Measurements from ENCODE around the gene PDE1C.
"Not testable (repeated sequence)": the region's sequence is repeated elsewhere in the genome, so short reads cannot be mapped to it uniquely, and the experiment has no call there.

The PDE1C gene

GRCh38 chr7:32042900-32043299, 27.3 kb downstream of the PDE1C start:
- no peak for DNase-seq

GRCh38 chr7:32039000-32039756, 31.0 kb downstream of the PDE1C start:
- no peak for DNase-seq

GRCh38 chr7:32037650-32038198, 32.5 kb downstream of the PDE1C start:
- no peak for DNase-seq

- no peak for DNase-seq
Observed at GRCh38 chr7:32036557-32036956, 33.6 kb downstream of the PDE1C start.

GRCh38 chr7:32034052-32034451, 36.2 kb downstream of the PDE1C start:
- no peak for DNase-seq

- no peak for DNase-seq
Observed at GRCh38 chr7:32033006-32033405, 37.2 kb downstream of the PDE1C start.

- DNase-seq = no peak
Observed at GRCh38 chr7:32032211-32032610, 38.0 kb downstream of the PDE1C start.

GRCh38 chr7:32030904-32031692, 39.1 kb downstream of the PDE1C start:
- no peak for DNase-seq

GRCh38 chr7:32026083-32026425, 44.2 kb downstream of the PDE1C start:
- DNase-seq = no peak

- no peak for DNase-seq
Observed at GRCh38 chr7:32025381-32026082, 44.7 kb downstream of the PDE1C start.

- DNase-seq = no peak
Observed at GRCh38 chr7:32023376-32023775, 46.8 kb downstream of the PDE1C start.

GRCh38 chr7:32022966-32023365, 47.2 kb downstream of the PDE1C start:
- no peak for DNase-seq

- DNase-seq = no peak
Observed at GRCh38 chr7:32020551-32021159, 49.6 kb downstream of the PDE1C start.

GRCh38 chr7:32018845-32019578, 51.2 kb downstream of the PDE1C start:
- DNase-seq = no peak

- DNase-seq = no peak
Observed at GRCh38 chr7:32015133-32015532, 55.1 kb downstream of the PDE1C start.

GRCh38 chr7:32013471-32013870, 56.7 kb downstream of the PDE1C start:
- DNase-seq = not testable (repeated sequence)

- no peak for DNase-seq
Observed at GRCh38 chr7:32005577-32005976, 64.6 kb downstream of the PDE1C start.

GRCh38 chr7:32001948-32002347, 68.3 kb downstream of the PDE1C start:
- DNase-seq = no peak

GRCh38 chr7:31997423-31997822, 72.8 kb downstream of the PDE1C start:
- no peak for DNase-seq

GRCh38 chr7:31995134-31995533, 75.1 kb downstream of the PDE1C start:
- DNase-seq = no peak

- no peak for DNase-seq
Observed at GRCh38 chr7:31991846-31992245, 78.4 kb downstream of the PDE1C start.

GRCh38 chr7:31991406-31991805, 78.8 kb downstream of the PDE1C start:
- no peak for DNase-seq
